Measurements from ENCODE around the gene TWIST2. TPM values are rescaled to one million over a fixed set of nuclear protein-coding genes. Genes with fewer than 3 reads are reported as not detected.
A peak's percentile ranks its signal among the peaks of the same experiment; 100 is the strongest.

TWIST2 gene
- total and polyA plus RNA-seq, 7 donors, result 0.92 to 92.2 (median 53.9) TPM

GRCh38 chr2:238912228-238912915 lies 64.5 kb downstream of the TWIST2 start:
- no peak overlapping the region for H3K4me3 ChIP-seq
- peaks cover 0 to 4% (median 0%) of the 10 kb centered on the region in 4 donors for H3K9me3 ChIP-seq
- no peaks in the 10 kb centered on the region for H3K27me3 ChIP-seq
- TF ChIP-seq CTCF (IDR thresholded peaks at IDR 0.05) (no peak), EP300 (IDR thresholded peaks at IDR 0.05) (no peak), POLR2A (IDR thresholded peaks at IDR 0.05) (no peak)
- 80 to 85% methylated on average over 26 of the region's 26 CpGs for WGBS, 2 donors
- peaks cover 0 to 12% (median 9%) of the 10 kb centered on the region in 4 donors for H3K4me1 ChIP-seq
- intact Hi-C loops (cut with DNase I), result no loop called here
- H3K36me3 ChIP-seq, result peaks cover 0 to 21% (median 0%) of the 10 kb centered on the region in 4 donors
- H3K27ac ChIP-seq, result no peak overlapping the region
- peak; percentile 63 for DNase-seq

GRCh38 chr2:238912916-238913875 lies 65.3 kb downstream of the TWIST2 start:
- TF ChIP-seq POLR2A (IDR thresholded peaks at IDR 0.05) (no peak), EP300 (IDR thresholded peaks at IDR 0.05) (no peak), POLR2AphosphoS5 (IDR thresholded peaks at IDR 0.05) (no peak), CTCF (IDR thresholded peaks at IDR 0.05) (no peak)
- Histone ChIP-seq H3K27ac (no peak overlapping the region), H3K36me3 (peaks cover 0 to 21% (median 0%) of the 10 kb centered on the region in 4 donors), H3K9me3 (no peaks in the 10 kb centered on the region), H3K27me3 (no peaks in the 10 kb centered on the region), H3K4me3 (no peak overlapping the region), H3K4me1 (peaks cover 0 to 12% (median 9%) of the 10 kb centered on the region in 4 donors)
- intact Hi-C loops (cut with DNase I), result no loop called here
- DNase-seq, result peak; percentile 67
- 78 to 79% methylated on average over 20 of the region's 20 CpGs for WGBS, 2 donors

DNA sequence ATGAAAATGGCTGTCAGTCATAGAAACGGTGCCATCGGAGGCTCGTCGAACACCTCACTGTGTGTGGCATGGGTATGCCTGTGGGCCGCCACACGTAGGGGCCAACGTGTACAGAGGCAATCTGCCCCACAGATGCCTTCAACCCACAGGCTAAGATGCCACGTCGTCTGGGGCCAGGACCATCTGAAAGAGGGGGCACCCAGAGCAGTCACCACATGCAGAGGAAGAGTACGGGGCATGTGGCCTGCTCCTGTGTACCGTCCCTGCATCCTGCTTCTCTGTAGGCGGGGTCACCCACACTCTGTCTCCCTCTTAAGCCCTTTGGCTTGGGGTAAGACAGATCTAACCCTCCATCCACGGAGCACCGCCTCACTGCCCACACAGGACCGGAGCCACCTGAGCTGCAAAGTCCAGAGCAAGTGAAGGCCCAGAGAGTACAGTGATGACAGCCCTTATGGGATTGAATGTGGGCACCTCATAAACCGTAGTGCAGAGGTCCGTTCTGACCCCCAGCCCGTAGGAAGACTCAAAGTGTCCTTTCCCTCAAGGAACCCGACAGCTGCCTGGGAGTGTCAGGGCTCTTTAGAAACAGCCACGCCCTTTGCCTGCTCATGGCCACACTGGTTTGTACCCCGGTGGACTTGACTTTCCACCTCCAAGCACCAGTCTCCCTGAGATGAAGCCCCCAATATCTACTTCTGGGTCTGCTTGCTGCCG lies 66.2 kb downstream of the TWIST2 start:
- H3K27ac ChIP-seq, result no peak overlapping the region
- no peaks in the 10 kb centered on the region for H3K9me3 ChIP-seq
- DNase-seq, result peak; percentile 56
- H3K27me3 ChIP-seq, result no peaks in the 10 kb centered on the region
- 80 to 88% methylated on average over 22 of the region's 22 CpGs for WGBS, 2 donors
- intact Hi-C loops (cut with DNase I), result no loop called here
- H3K36me3 ChIP-seq, result peaks cover 0 to 21% (median 0%) of the 10 kb centered on the region in 4 donors
- peaks cover 0 to 11% (median 5%) of the 10 kb centered on the region in 4 donors for H3K4me1 ChIP-seq
- H3K4me3 ChIP-seq, result no peak overlapping the region
- TF ChIP-seq EP300 (IDR thresholded peaks at IDR 0.05), result no peak
- TF ChIP-seq CTCF (IDR thresholded peaks at IDR 0.05), result no peak
- TF ChIP-seq POLR2AphosphoS5 (IDR thresholded peaks at IDR 0.05), result no peak
- no peak for TF ChIP-seq POLR2A (IDR thresholded peaks at IDR 0.05)

- no peak overlapping the region for H3K27ac ChIP-seq
- intact Hi-C loops (cut with DNase I), result no loop called here
- 88 to 90% methylated on average over 11 of the region's 11 CpGs for WGBS, 2 donors
- H3K36me3 ChIP-seq, result peaks cover 0 to 20% (median 0%) of the 10 kb centered on the region in 4 donors
- TF ChIP-seq POLR2AphosphoS5 (IDR thresholded peaks at IDR 0.05) (no peak), POLR2A (IDR thresholded peaks at IDR 0.05) (no peak), EP300 (IDR thresholded peaks at IDR 0.05) (no peak), CTCF (IDR thresholded peaks at IDR 0.05) (no peak)
- no peaks in the 10 kb centered on the region for H3K27me3 ChIP-seq
- H3K4me3 ChIP-seq, result no peak overlapping the region
- peaks cover 0 to 6% (median 3%) of the 10 kb centered on the region in 4 donors for H3K4me1 ChIP-seq
- DNase-seq, result peak; percentile 55
- no peaks in the 10 kb centered on the region for H3K9me3 ChIP-seq
These were observed 66.7 kb downstream of the TWIST2 start for GRCh38 chr2:238914648-238915015.
